PC-9 (cell line): ENCODE results near the gene CDR2L.

Source experiments
- EZH2 ChIP-seq: fragments of 200-600 bp; sonication (generic); IDR thresholded peaks from 2 replicates; pipeline ENCODE4 v1.8.0; 2017; ENCODE audit warnings: antibody characterized with exemption, low read depth
- TF ChIP-seq, protein P1 (sequence below): fragments of 200-600 bp; sonication (generic); conservative IDR thresholded peaks from 2 replicates; pipeline ENCODE4 v1.6.1; 2017; ENCODE audit warnings: mixed run types, antibody characterized with exemption, mild to moderate bottlenecking, moderate library complexity

DNA sequence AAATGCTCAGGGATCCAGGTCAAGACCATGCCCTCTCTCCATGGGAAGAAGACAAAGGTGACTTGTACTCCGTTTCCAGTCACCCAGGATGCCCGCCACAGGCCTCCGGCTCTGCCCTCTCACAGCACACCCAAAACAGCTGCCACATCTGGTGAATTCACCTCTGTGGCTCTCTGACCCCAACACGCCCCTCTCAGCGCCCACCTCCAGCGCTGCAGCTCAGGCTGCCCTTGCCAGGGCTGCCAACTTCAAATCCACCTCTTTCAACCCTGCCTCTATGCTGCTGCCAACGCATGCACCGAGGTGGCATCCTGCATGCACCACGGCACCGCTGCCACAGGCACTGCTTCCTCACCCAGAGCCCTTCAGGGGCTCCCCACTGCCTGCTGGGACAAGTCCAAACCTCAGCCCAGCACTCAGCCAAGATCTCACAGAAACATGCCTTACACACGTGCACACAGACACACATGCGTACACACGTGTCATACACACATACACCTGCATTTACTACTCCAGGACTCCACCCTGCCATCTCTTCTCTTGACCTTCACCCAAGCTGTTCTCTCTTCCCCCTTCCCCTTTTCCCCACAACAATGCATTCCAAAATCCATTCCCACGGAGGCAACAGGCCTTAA lies 22.3 kb upstream of the CDR2L start:
- TF ChIP-seq, protein P1, sequence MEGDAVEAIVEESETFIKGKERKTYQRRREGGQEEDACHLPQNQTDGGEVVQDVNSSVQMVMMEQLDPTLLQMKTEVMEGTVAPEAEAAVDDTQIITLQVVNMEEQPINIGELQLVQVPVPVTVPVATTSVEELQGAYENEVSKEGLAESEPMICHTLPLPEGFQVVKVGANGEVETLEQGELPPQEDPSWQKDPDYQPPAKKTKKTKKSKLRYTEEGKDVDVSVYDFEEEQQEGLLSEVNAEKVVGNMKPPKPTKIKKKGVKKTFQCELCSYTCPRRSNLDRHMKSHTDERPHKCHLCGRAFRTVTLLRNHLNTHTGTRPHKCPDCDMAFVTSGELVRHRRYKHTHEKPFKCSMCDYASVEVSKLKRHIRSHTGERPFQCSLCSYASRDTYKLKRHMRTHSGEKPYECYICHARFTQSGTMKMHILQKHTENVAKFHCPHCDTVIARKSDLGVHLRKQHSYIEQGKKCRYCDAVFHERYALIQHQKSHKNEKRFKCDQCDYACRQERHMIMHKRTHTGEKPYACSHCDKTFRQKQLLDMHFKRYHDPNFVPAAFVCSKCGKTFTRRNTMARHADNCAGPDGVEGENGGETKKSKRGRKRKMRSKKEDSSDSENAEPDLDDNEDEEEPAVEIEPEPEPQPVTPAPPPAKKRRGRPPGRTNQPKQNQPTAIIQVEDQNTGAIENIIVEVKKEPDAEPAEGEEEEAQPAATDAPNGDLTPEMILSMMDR = no peak
- TF ChIP-seq EZH2 = no peak
